NOMO-1 (cell line): ENCODE data around the gene TMEM240.
"Not testable (repeated sequence)": the region's sequence is repeated elsewhere in the genome, so short reads cannot be mapped to it uniquely, and the experiment has no call there.

Source experiments
- DNase-seq, 2 experiments: peaks; one replicate each; lab custom pipeline; 2025; ENCODE audit not compliant: unreplicated experiment in 2 of 2; lab: John Stamatoyannopoulos, UW

TMEM240 gene

GRCh38 chr1:1541956-1542765 lies 1.7 kb upstream of the TMEM240 start:
- no peak for DNase-seq

- DNase-seq, result no peak
Measured at GRCh38 chr1:1540818-1541628, 599 bp upstream of the TMEM240 start.

GRCh38 chr1:1539310-1540089 lies 924 bp downstream of the TMEM240 start:
- DNase-seq, result no peak

- DNase-seq, result no peak
Measured at GRCh38 chr1:1538989-1539309, 1.5 kb downstream of the TMEM240 start.

GRCh38 chr1:1538334-1538733 lies 2.1 kb downstream of the TMEM240 start:
- DNase-seq, result no peak

GRCh38 chr1:1537626-1538250 lies 2.7 kb downstream of the TMEM240 start:
- DNase-seq, result no peak

- no peak for DNase-seq
Measured at GRCh38 chr1:1536938-1537546, 3.4 kb downstream of the TMEM240 start.

- DNase-seq, result no peak
Measured at GRCh38 chr1:1536019-1536937, 4.1 kb downstream of the TMEM240 start.

- DNase-seq, result no peak
Measured at GRCh38 chr1:1535201-1536018, 5.0 kb downstream of the TMEM240 start.

GRCh38 chr1:1534401-1535154 lies 5.8 kb downstream of the TMEM240 start:
- DNase-seq, result no peak

GRCh38 chr1:1533894-1534291 lies 6.5 kb downstream of the TMEM240 start:
- not testable (repeated sequence) for DNase-seq

GRCh38 chr1:1533176-1533893 lies 7.1 kb downstream of the TMEM240 start:
- not testable (repeated sequence) for DNase-seq

- no peak for DNase-seq
Measured at GRCh38 chr1:1531947-1532346, 8.5 kb downstream of the TMEM240 start.

- DNase-seq, result no peak
Measured at GRCh38 chr1:1529936-1530335, 10.5 kb downstream of the TMEM240 start.

GRCh38 chr1:1529321-1529720 lies 11.1 kb downstream of the TMEM240 start:
- DNase-seq, result no peak

GRCh38 chr1:1528301-1529267 lies 11.8 kb downstream of the TMEM240 start:
- DNase-seq, result no peak
